ENCODE results near the gene CACNA1I. TPM values are rescaled to one million over a fixed set of nuclear protein-coding genes. Genes with fewer than 3 reads are reported as not detected.

CACNA1I gene
- polyA plus RNA-seq, 1 donor, result 0.04 TPM

DNA sequence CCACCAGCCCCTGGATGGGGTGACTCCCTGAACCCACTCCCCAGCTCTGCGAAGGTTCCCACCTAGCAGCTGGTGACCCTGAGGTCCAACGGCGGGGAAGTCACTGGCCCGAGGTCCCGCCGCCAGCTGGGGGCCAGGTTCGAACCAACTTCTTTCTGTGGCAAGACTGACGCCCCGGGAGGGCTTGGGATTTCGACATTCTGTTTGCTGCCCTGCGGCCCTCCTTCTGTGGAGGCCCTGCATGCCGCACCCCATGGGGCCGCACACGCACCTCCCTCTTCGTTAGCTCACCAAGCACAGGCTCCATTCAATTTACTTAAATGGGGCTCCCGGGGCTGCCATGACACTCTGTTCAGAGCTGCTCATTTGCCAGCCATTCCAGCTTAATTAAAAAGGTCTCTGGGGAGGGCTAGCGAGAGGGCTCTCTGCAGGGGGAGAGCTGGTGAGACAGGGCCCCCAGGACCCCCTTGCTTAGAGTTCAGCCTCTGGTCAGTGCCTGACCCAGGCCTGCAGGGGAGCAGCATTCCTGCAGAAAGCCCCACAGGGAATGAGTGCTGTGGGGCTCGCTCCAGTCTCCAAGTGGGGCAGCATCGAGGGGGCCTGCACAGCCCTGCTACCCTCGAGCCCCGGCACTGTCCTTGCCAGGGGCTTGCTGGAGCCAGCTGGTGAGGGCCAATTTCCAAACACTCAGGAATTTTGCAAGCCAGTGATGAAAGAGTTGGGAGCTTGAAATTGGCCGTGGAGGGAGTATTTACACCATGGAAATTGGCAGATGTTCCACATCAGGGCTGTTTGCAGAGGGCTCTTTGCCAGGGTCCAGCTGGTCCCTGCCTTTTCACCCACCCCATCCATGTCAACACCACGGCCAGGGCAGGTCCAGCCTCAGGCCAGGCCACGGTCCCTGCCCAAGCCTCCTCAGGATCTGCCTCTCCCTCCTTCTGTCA is 80.8 kb downstream of the CACNA1I start:
- WGBS (ENCODE audit: insufficient coverage, low lambda C conversion rate), result no CpG with 5 or more reads among the region's 24 CpGs
- DNase-seq, result no peak
- no peak overlapping the region for H3K4me3 ChIP-seq (ENCODE audit: low read length)
- H3K27ac ChIP-seq (ENCODE audit: low read length), result no peak overlapping the region
- H3K27me3 ChIP-seq (ENCODE audit: control insufficient read depth, insufficient read depth, low read length), result peaks cover 9% of the 10 kb centered on the region
- no peaks in the 10 kb centered on the region for H3K36me3 ChIP-seq (ENCODE audit: control insufficient read depth, insufficient read depth, low read length)
- no peaks in the 10 kb centered on the region for H3K4me1 ChIP-seq (ENCODE audit: control insufficient read depth, insufficient read depth, low read length)
- H3K9me3 ChIP-seq (ENCODE audit: control insufficient read depth, low read depth, low read length), result peaks cover 10% of the 10 kb centered on the region

DNA sequence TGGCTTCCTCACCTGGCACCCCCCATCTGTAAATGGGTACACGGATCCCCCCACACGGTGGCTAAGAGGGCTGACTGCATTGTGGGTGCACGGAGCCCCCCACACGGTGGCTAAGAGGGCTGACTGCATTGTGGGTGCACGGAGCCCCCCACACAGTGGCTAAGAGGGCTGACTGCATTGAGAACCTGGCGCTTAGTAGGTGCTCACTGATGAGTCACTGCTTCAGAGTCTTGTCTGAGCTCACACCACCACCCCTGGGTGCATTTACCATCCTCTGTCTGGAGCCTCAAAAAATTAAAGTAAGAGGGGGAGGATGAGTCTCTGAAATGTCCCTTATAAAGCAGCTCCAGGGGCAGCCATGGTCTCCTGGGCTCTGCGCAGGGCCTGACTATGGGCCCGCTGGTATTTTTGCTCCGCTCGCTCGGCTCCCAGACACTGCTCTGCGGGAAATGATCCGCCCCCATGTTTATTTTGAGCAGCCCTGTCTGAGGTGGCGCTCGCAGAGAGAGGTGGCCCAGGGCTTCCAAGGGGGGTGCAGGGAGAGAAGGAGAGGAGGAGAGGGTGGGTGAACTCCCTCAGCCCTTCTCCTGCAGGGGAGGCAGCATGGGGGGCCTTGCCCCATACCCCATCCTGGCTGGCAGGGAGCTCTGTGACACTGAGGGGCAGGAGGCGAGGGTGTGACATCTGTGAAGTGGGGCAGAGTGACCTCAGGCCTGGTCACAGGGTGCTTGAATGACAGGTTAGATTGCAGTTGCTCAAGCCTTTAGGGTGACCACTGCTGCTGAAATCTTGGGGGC is 82.6 kb downstream of the CACNA1I start:
- Histone ChIP-seq H3K36me3 (ENCODE audit: control insufficient read depth, insufficient read depth, low read length) (no peaks in the 10 kb centered on the region), H3K27ac (ENCODE audit: low read length) (no peak overlapping the region), H3K4me3 (ENCODE audit: low read length) (no peak overlapping the region), H3K9me3 (ENCODE audit: control insufficient read depth, low read depth, low read length) (peaks cover 10% of the 10 kb centered on the region), H3K4me1 (ENCODE audit: control insufficient read depth, insufficient read depth, low read length) (no peaks in the 10 kb centered on the region), H3K27me3 (ENCODE audit: control insufficient read depth, insufficient read depth, low read length) (peaks cover 26% of the 10 kb centered on the region)
- no CpG with 5 or more reads among the region's 16 CpGs for WGBS (ENCODE audit: insufficient coverage, low lambda C conversion rate)
- DNase-seq, result no peak

DNA sequence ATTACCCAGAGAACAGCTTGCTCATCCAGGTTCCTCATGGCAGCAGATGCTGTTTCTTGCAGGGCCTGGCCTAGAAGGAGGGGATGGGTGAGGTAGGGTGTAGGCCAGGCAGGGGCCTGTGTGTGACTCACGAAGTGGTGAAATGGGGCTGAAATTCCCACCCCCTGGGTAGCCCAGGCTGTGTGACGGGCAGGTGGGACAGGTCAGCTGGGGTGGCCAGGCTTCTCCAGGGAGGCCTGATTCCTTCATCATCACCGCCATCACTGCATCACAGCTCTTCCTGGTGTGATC is 83.2 kb downstream of the CACNA1I start:
- Histone ChIP-seq H3K4me3 (ENCODE audit: low read length) (no peak overlapping the region), H3K27me3 (ENCODE audit: control insufficient read depth, insufficient read depth, low read length) (peaks cover 27% of the 10 kb centered on the region), H3K36me3 (ENCODE audit: control insufficient read depth, insufficient read depth, low read length) (no peaks in the 10 kb centered on the region), H3K27ac (ENCODE audit: low read length) (no peak overlapping the region), H3K9me3 (ENCODE audit: control insufficient read depth, low read depth, low read length) (peaks cover 10% of the 10 kb centered on the region), H3K4me1 (ENCODE audit: control insufficient read depth, insufficient read depth, low read length) (no peaks in the 10 kb centered on the region)
- DNase-seq, result no peak
- WGBS (ENCODE audit: insufficient coverage, low lambda C conversion rate), result no CpG with 5 or more reads among the region's 3 CpGs

- no peaks in the 10 kb centered on the region for H3K36me3 ChIP-seq (ENCODE audit: control insufficient read depth, insufficient read depth, low read length)
- no CpG with 5 or more reads among the region's 10 CpGs for WGBS (ENCODE audit: insufficient coverage, low lambda C conversion rate)
- no peak for DNase-seq
- H3K27ac ChIP-seq (ENCODE audit: low read length), result no peak overlapping the region
- H3K4me1 ChIP-seq (ENCODE audit: control insufficient read depth, insufficient read depth, low read length), result no peaks in the 10 kb centered on the region
- H3K27me3 ChIP-seq (ENCODE audit: control insufficient read depth, insufficient read depth, low read length), result peaks cover 33% of the 10 kb centered on the region
- peaks cover 10% of the 10 kb centered on the region for H3K9me3 ChIP-seq (ENCODE audit: control insufficient read depth, low read depth, low read length)
- H3K4me3 ChIP-seq (ENCODE audit: low read length), result no peak overlapping the region
These were observed 83.8 kb downstream of the CACNA1I start for GRCh38 chr22:39654131-39654926.

- Histone ChIP-seq H3K4me3 (ENCODE audit: low read length) (no peak overlapping the region), H3K27ac (ENCODE audit: low read length) (no peak overlapping the region), H3K9me3 (ENCODE audit: control insufficient read depth, low read depth, low read length) (peaks cover 10% of the 10 kb centered on the region), H3K27me3 (ENCODE audit: control insufficient read depth, insufficient read depth, low read length) (peaks cover 39% of the 10 kb centered on the region), H3K36me3 (ENCODE audit: control insufficient read depth, insufficient read depth, low read length) (no peaks in the 10 kb centered on the region), H3K4me1 (ENCODE audit: control insufficient read depth, insufficient read depth, low read length) (no peaks in the 10 kb centered on the region)
- no peak for DNase-seq
- no CpG with 5 or more reads among the region's 8 CpGs for WGBS (ENCODE audit: insufficient coverage, low lambda C conversion rate)
These were observed 84.5 kb downstream of the CACNA1I start for GRCh38 chr22:39655004-39655579.

DNA sequence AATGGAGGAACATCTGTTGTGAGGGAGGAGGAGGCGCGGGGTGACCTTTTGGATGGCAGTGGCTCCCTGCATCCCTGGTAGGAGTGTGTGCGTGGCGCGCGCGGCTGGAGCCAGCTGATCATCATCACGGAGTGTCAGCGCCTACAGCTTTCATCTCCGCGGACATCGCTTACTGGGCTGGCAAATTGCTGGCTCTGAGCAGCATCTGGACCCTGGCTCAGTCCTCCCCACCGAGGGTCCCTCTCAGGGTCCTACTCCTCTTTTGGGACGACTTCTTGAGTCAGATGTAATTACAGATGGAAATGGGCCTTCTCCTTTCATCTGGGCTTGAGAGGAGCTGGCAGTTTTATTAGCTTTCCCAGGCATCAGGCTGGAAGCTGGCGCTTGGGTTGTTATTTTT is 85.3 kb downstream of the CACNA1I start:
- no peak overlapping the region for H3K27ac ChIP-seq (ENCODE audit: low read length)
- WGBS (ENCODE audit: insufficient coverage, low lambda C conversion rate), result no CpG with 5 or more reads among the region's 15 CpGs
- H3K4me3 ChIP-seq (ENCODE audit: low read length), result no peak overlapping the region
- peaks cover 46% of the 10 kb centered on the region for H3K27me3 ChIP-seq (ENCODE audit: control insufficient read depth, insufficient read depth, low read length)
- no peak for DNase-seq
- H3K9me3 ChIP-seq (ENCODE audit: control insufficient read depth, low read depth, low read length), result peaks cover 10% of the 10 kb centered on the region
- H3K4me1 ChIP-seq (ENCODE audit: control insufficient read depth, insufficient read depth, low read length), result no peaks in the 10 kb centered on the region
- H3K36me3 ChIP-seq (ENCODE audit: control insufficient read depth, insufficient read depth, low read length), result no peaks in the 10 kb centered on the region

- H3K27ac ChIP-seq (ENCODE audit: low read length), result no peak overlapping the region
- H3K9me3 ChIP-seq (ENCODE audit: control insufficient read depth, low read depth, low read length), result peaks cover 4% of the 10 kb centered on the region
- H3K4me1 ChIP-seq (ENCODE audit: control insufficient read depth, insufficient read depth, low read length), result peaks cover under 1% of the 10 kb centered on the region
- no peak overlapping the region for H3K4me3 ChIP-seq (ENCODE audit: low read length)
- no peak for DNase-seq
- H3K36me3 ChIP-seq (ENCODE audit: control insufficient read depth, insufficient read depth, low read length), result no peaks in the 10 kb centered on the region
- WGBS (ENCODE audit: insufficient coverage, low lambda C conversion rate), result no CpG with 5 or more reads among the region's 17 CpGs
- peaks cover 56% of the 10 kb centered on the region for H3K27me3 ChIP-seq (ENCODE audit: control insufficient read depth, insufficient read depth, low read length)
These were observed 86.2 kb downstream of the CACNA1I start for GRCh38 chr22:39656495-39657490.

- Histone ChIP-seq H3K27ac (ENCODE audit: low read length) (no peak overlapping the region), H3K9me3 (ENCODE audit: control insufficient read depth, low read depth, low read length) (peaks cover 4% of the 10 kb centered on the region), H3K4me1 (ENCODE audit: control insufficient read depth, insufficient read depth, low read length) (peaks cover 10% of the 10 kb centered on the region), H3K27me3 (ENCODE audit: control insufficient read depth, insufficient read depth, low read length) (peaks cover 71% of the 10 kb centered on the region), H3K36me3 (ENCODE audit: control insufficient read depth, insufficient read depth, low read length) (no peaks in the 10 kb centered on the region), H3K4me3 (ENCODE audit: low read length) (no peak overlapping the region)
- no peak for DNase-seq
- WGBS (ENCODE audit: insufficient coverage, low lambda C conversion rate), result no CpG with 5 or more reads among the region's 10 CpGs
These were observed 87.8 kb downstream of the CACNA1I start for GRCh38 chr22:39658367-39658766.

GRCh38 chr22:39658806-39659463 is 88.4 kb downstream of the CACNA1I start:
- no peaks in the 10 kb centered on the region for H3K36me3 ChIP-seq (ENCODE audit: control insufficient read depth, insufficient read depth, low read length)
- no peak overlapping the region for H3K27ac ChIP-seq (ENCODE audit: low read length)
- WGBS (ENCODE audit: insufficient coverage, low lambda C conversion rate), result no CpG with 5 or more reads among the region's 18 CpGs
- H3K4me1 ChIP-seq (ENCODE audit: control insufficient read depth, insufficient read depth, low read length), result peaks cover 15% of the 10 kb centered on the region
- DNase-seq, result no peak
- H3K4me3 ChIP-seq (ENCODE audit: low read length), result no peak overlapping the region
- peaks cover 77% of the 10 kb centered on the region for H3K27me3 ChIP-seq (ENCODE audit: control insufficient read depth, insufficient read depth, low read length)
- peaks cover 5% of the 10 kb centered on the region for H3K9me3 ChIP-seq (ENCODE audit: control insufficient read depth, low read depth, low read length)
